PFSK-1 (cell line): ENCODE measurements around the gene GAS2L2.
A peak's percentile ranks its signal among the peaks of the same experiment; 100 is the strongest.

Experiments used
- FOXP2 ChIP-seq: optimal IDR thresholded peaks from 2 replicates; pipeline ENCODE3; 2011; ENCODE audit warnings: borderline replicate concordance, control low read depth, inconsistent platforms; ENCODE audit not compliant: insufficient read depth; ENCODE audit errors: extremely low read length, extremely low read depth
- POLR2AphosphoS5 ChIP-seq: IDR thresholded peaks from 2 replicates; pipeline ENCODE4 v1.6.1; 2012; ENCODE audit warnings: low read depth, mild to moderate bottlenecking, control low read depth, low read length, moderate library complexity
- REST ChIP-seq, 2 experiments: IDR thresholded peaks; 2 replicates each; pipeline versions ENCODE4 v1.6.1 to v1.8.0; 2011 to 2012; ENCODE audit warnings: low read depth in 2 of 2, low read length in 2 of 2, control low read depth in 1 of 2, inconsistent platforms in 1 of 2, mild to moderate bottlenecking in 1 of 2, moderate library complexity in 1 of 2; ENCODE audit not compliant: insufficient read depth in 1 of 2
- SIN3A ChIP-seq: IDR thresholded peaks from 2 replicates; pipeline ENCODE4 v1.6.1; 2012; ENCODE audit warnings: mild to moderate bottlenecking, low read length, moderate library complexity, borderline replicate concordance; ENCODE audit not compliant: insufficient read depth
- TAF1 ChIP-seq: IDR thresholded peaks from 2 replicates; pipeline ENCODE4 v1.6.1; 2012; ENCODE audit warnings: low read length, control low read depth, borderline replicate concordance; ENCODE audit not compliant: insufficient read depth

GAS2L2 gene

GRCh38 chr17:35766489-35766877, 13.4 kb upstream of the GAS2L2 start:
- TF ChIP-seq POLR2AphosphoS5 (no peak), REST (IDR thresholded peaks at IDR 0.05; ENCODE audit: insufficient read depth in 1 of 2, low read depth in 2 of 2, low read length in 2 of 2) (no peak), TAF1 (no peak), FOXP2 (no peak), SIN3A (no peak)

GRCh38 chr17:35765756-35766488, 12.9 kb upstream of the GAS2L2 start:
- TF ChIP-seq POLR2AphosphoS5 (no peak), TAF1 (no peak), SIN3A (no peak), FOXP2 (no peak), REST (IDR thresholded peaks at IDR 0.05; ENCODE audit: insufficient read depth in 1 of 2, low read depth in 2 of 2, low read length in 2 of 2) (no peak)

- TF ChIP-seq REST (IDR thresholded peaks at IDR 0.05; ENCODE audit: insufficient read depth in 1 of 2, low read depth in 2 of 2, low read length in 2 of 2) (no peak), FOXP2 (no peak), TAF1 (no peak), SIN3A (no peak), POLR2AphosphoS5 (no peak)
These were observed 12.2 kb upstream of the GAS2L2 start for GRCh38 chr17:35765086-35765710.

- TF ChIP-seq REST (IDR thresholded peaks at IDR 0.05; ENCODE audit: insufficient read depth in 1 of 2, low read depth in 2 of 2, low read length in 2 of 2), result peak; percentile 21 to 49; a peak in 1 of 4 replicates
- TF ChIP-seq SIN3A, result 0 out of 2 replicates have a peak, but pooled peaks have one; percentile 5
- peak; percentile 77 for TF ChIP-seq FOXP2
- TF ChIP-seq POLR2AphosphoS5, result peak; percentile 39; the same call in 1 of the 2 replicates
- TF ChIP-seq TAF1, result no peak
These were observed 11.3 kb upstream of the GAS2L2 start for GRCh38 chr17:35764123-35764991.
